GDM1 (cell line): ENCODE results near the gene TLR4.
A peak's percentile ranks its signal among the peaks of the same experiment; 100 is the strongest.

ENCODE experiments used
- DNase-seq: peaks from one replicate; lab custom pipeline; 2025; lab: John Stamatoyannopoulos, UW

The TLR4 gene

DNA sequence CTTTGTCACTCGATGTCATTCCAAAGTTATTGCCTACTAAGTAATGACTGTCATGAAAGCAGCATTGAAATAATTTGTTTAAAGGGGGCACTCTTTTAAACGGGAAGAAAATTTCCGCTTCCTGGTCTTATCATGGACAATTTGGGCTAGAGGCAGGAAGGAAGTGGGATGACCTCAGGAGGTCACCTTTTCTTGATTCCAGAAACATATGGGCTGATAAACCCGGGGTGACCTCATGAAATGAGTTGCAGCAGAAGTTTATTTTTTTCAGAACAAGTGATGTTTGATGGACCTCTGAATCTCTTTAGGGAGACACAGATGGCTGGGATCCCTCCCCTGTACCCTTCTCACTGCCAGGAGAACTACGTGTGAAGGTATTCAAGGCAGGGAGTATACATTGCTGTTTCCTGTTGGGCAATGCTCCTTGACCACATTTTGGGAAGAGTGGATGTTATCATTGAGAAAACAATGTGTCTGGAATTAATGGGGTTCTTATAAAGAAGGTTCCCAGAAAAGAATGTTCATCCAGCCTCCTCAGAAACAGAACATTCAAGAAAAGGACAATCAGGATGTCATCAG is 11.3 kb downstream of the TLR4 start:
- no peak for DNase-seq

DNA sequence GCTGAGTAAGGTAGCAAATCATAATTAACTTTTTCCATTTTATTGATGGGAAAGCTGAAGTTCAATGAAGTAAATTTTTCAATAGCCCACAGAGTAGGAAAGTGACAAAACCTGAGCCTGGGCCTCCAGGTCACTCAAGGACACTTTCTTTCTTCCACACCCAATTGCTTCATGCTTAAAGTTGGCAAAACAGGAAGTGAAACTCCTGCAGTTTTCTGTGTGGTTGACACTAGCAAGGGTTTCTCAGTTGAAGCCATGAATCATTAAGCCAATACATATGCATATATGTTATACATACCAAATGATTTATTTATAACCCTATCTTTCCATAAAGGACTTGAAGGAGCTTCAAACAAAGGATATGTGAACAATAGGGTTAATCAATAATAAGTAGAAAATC is 13.9 kb downstream of the TLR4 start:
- DNase-seq: peak; percentile 13

DNA sequence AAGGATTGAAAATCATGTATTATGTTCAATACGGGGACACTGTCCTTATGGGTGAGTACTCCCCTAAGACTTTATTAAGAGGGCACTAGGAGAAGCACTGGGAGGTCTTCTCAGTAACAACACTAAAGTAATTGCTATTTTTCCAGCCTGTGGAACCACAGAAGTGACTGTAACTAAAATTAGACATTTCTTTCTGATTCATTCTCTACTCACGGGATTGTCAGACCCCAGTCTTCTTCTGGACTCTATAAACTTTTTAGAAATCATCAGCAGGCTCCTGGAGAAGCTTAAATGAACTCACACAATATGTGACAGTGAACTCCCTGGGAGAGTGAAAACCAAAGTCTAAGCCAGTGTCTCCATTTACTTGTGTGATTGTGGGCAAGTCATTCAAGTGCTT is 14.5 kb downstream of the TLR4 start:
- no peak for DNase-seq

DNA sequence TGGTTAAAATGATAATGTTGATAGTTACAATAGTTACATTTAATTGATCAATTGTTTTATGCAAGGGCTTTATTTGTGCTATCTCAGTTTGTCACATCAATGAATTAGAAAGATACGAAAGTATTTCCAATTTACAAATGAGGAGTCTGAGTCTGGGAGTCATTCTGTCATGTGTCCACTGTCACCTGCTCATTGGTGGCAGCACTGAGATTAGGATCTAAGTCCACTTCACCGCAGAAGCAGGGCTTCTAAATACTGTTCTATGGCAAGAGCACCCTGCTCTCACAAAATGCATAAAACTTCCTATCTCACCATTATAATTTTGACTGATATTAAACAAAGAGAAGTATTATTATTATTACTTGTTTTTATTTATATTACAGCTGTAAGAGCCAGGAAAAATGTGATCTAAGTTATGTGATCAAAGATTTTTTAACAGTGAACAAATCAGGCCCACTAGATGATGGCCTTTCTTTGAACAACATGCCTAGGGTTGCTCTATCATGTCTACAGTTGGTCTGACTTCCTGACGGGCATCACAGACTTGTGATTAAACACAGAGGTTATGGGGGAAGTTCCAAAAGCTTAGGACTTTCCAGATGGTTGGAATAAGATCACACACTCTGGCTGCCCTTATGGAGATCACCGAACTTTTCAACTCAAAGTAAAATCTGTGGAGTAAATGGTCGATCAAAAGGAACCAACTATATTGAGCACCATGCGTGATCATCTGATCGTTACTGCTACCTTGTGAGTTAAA is 15.1 kb downstream of the TLR4 start:
- no peak for DNase-seq

DNA sequence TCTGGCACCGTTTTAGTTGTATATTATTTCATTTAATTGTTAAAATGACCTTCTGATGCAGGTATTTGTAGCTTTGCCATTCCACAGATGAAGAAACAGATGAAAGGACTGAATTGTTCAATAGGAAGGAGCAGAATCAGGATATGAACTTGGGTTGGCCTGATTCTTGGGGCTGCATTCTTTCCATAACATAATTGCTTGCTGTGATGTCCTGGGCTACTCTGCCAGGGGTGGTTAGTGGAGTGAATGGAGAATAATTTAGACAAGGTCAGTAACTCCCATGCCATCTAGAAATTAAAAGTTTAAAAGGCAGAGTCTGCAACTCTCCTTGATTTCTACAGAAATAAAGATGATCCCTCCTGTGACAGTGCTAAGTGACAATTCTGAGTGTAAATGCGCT is 15.9 kb downstream of the TLR4 start:
- no peak for DNase-seq

DNA sequence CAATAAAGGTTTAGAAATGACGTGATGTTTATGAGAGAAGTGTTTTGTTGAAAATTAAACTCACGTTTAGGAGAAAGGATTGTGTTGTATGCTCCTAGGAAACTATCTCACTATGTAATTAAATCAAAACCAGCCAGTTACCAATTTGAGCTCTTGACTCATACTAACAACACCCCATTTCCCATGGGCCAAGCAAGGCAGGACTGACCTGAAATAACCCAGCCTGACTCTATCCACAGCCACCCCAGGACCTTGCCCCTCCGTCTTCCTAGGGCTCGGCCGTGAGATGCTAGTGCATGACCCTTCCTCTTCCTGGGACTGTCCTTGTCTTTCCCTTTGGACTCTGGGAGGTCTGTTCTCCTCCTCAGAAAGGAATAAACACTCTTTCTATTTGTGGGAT is 16.4 kb downstream of the TLR4 start:
- no peak for DNase-seq

DNA sequence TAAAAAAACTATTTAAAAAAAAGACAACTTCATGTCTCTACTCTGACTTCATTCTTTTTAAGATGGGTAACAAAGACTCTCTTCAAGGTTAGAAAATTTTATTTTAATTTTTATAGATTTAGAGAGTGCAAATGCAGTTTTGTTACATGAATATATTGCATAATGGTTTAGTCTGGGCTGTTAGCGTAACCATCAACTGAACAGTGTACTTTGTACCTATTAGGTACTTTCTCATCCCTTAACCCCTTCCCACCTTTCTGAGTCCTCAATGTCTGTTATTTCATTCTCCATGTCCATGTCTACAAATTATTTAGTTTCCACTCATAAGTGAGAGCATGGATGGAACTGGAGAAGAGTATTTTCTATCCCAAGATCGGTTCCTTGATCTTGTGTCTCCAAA is 16.8 kb downstream of the TLR4 start:
- DNase-seq: no peak

DNA sequence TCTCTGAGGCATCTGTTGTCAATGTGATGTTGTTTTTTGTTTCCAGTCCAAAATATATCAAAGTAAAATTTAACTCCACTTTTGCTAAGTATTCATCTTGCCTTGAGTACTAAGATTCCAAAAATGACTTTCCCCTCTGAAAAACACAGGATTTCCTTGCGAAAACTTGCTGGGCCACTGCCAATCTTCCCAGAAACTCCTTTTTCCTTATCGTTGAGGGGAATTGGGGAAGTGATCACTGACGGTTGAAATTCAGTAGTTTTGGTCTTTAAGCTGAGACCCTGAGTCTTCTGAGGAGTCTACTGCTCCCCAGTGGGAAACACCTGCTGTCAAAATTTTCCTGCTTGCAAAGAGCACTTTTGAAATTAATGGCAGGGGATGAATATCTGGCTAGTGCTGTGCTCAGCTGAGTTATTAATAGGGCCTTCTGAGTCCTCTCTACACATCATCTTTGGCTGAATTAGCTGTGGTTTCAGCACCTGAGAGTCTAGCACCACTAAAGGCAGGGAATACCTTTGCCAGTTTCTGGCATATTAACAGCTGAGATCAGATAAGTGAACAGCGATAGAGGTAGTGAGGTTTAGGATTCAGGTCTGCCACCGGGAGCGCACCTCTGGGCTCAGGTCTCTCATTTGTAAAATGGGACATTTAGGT is 18.0 kb downstream of the TLR4 start:
- DNase-seq: no peak

DNA sequence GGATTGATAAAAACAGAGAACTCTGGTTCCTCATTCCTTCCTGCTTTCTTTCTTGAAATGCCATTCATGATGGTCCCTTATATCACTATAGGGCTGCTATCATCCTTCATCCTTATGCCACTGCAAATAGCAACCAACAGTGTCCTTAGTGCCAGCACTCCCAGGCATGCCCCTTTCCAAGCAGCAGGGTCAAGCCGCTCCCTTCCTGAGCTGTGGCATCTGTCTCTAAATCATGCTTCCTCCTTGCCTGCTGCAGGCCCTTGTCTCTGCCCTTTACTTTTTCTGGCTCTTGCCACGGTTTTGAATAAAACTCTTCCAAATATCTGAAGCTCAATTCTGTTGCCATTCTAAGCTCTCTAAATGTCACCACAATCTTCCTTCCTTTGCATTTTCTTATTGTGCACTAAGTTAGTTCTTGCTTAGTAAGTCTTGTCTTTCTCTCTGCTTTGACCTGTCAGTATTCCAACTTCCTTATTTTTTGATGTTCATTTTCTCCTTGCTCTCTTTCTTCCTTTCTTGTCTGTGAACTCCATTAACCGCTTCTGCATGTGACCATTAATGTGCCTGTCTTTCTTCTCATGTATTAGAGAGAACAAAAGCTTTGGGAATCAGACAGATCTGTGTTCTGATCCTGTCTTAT is 19.9 kb downstream of the TLR4 start:
- peak; percentile 15 for DNase-seq

DNA sequence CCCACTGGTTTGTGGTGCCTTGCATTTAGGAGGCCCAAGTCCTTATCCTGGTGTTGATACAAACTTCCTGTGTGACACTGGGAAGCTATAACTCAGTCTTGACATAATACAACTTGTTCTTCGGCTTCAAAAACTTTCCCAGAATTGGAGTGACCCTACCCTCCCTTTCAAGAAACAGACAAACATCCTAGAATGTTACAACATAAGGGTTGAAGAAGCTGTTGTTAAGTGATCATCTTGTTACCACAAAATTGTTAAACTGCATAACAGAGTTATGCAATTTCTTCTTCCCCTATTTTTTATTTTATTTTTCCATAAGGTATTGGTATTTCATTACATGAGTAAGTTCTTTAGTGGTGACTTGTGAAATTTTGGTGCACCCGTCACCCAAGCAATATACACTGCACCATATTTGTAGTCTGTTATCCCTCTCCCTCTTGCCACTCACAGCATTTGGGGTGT is 21.3 kb downstream of the TLR4 start:
- DNase-seq: no peak

DNA sequence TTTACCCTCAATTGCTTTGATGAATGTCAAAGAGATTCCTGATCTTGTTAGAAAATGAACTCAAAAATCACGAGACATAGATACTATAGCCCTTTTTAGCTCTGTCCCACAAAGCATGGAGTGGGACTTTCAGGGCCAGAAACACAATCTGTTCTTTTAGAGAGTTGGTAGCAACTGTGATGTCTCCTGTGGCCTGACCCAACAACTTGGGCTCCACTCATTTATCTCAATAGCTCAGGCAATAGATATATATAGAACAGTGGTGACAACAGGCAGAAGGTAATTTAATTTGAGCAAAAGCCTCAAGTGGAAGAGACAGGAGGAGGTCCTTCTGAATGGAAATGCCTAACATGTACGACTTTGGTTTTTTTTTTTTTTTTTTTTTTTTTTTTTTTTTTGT is 25.2 kb downstream of the TLR4 start:
- DNase-seq: no peak

DNA sequence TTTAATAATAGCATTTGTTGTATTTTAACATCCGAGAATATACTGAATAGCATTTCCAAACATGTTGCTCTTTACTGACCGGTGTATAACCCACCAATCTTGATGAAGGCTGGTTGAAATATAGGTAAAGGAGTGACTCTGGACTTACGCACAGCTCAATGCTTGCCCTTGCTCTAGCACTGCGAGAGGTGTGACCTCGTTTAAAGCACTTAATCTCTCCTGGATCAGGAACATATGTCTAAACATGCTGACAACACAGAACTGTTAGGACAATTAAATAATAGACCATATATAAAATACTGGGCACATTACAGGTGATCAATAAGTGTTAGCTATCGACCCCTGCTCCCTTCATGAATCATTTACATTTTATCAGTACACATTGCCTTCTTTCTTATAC is 28.3 kb downstream of the TLR4 start:
- DNase-seq: no peak

DNA sequence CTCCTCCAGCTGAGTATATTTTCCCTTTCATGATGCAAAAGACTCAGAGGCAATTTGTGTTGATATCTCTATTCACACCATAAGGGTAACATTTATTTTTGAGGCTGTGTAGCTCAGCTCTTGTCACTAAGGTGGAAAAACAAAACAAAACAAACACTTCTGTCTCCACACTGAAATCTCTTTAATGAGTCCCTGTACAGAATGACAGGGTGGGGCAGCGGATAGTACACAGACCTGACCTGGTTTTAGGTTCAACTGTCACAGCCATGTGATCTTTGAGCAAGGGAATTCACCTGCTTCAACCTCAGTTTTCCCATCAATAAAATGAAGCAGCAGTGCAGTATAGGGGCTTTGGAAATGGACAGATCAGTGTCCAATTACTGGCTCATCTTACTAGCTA is 29.3 kb downstream of the TLR4 start:
- no peak for DNase-seq

DNA sequence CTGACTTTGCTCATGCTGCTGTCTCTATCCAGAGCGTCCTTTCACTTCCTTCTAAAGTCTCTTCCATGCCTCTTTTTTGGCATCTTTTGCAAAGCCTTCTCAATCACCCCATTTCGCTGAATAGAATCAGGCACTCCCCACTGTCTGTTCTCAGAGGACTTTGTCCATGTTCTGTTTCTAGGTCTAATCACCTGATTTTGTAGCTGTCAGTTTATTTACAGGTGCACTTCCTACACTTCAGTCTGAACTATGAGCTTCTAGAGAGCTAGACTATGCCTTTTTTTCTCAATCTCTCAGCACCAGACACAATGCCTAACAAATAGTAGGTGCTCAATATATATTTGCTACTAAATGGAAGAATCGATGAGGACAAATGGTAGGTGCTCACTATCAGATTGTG is 29.9 kb downstream of the TLR4 start:
- no peak for DNase-seq

DNA sequence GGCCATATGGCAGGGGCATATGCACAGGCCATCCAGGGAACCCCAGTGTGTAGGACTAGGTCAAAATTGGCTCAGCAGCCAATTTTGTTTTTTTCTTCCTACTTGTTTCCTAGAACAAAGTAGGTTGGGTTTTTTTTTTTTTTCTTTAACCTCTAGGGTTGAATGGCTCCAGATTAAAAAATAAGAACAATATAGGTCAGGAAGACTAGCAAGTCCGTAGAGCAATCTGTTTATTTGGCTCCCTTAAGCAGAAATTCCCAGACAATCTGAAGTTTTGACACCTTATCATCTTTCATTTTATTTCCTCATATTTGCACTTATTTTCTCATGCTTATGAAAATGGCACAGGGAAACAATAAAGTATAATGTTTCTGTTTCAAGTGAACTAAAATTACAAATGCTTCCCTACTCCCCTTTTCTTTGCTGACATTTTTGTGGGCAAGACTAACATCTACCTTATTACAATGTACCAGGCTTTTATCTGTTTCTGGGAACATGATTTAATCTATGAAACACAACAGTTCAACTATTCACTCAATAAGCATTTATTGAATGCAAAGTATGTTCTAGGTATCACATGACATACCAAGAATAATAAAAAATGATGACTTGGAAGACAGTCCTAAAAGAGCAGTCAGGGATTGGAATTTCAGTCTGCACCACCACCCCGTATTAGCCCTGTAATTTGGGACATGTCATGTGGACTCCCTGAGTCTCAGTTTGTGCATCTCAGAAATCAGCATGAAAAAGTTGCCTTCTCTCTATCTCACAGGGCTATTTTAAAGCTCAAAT is 30.5 kb downstream of the TLR4 start:
- no peak for DNase-seq

DNA sequence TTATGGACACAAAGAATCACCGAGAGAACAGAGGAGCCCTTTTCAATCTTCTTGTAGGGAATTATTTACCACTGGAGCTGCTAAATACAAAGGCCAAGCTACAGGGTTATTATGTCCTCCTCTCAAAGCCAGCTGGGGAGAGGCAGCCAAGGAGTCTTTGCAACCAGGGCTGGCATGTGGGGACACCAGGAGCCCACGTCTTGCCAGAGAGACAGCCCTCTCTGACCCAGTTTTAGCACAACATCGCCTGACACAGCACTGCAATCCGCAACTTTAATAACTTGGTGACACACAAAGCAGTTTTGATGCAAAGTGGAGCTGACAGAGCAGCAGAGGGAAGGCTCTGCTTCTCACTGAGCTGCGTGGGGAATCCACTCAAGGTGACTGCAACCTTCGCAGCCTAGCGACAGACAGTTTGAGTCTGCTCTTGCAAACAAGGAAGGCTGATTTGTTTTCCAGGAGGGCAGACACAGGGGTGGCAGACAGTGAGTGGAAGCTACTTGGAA is 33.6 kb downstream of the TLR4 start:
- no peak for DNase-seq

DNA sequence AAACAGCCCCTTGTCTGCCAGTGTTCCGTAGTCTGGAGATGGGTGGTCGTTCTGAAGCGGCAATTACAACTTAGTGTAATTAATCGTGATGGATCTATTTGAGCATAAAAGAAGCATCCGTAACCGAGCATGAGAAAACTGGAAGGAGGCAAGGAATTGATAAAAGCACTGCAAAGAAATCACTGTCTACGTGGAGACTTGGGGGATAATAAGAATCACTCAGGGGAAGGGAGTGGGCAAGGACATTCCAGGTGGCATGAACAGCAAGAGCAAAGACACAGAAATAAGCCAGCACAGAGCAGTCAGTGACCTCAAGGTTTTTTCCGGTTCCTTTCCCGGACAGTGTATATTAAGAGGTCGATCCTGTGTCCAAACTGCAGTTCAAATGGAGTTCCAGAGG is 35.0 kb downstream of the TLR4 start:
- DNase-seq: no peak

DNA sequence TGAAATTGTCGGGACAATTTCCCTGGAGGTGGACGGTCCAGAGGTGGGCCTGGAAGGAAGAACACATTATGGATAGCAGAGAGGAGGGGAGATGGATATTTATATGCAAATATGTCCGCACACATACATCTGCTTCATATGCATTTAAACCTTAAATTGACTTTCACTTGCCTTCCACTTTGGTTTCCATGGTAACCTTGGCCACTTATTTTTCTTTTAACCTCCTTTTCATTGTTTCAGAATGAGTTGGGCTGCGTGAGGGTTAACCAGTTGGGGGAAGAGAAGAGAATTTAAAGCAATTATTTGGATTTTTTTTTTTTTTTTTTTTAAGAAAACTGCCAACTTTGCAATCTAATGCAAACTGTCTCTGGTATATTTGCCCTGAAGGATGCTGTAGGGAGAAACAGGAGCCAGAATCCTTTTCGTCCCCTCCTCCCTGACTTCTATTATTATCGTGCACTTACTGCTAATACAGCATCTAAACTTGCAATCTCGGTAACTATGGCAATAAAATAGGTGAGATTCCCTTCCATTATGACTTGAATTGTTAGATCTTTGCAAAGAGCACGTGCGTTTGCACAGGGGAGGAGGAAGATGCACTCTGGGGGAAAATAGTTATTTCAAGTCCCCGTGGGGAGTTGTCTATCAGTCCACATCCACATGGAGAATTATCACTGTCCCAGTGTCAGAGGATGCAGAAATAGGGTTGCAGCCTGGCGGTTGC is 35.6 kb downstream of the TLR4 start:
- DNase-seq: no peak

DNA sequence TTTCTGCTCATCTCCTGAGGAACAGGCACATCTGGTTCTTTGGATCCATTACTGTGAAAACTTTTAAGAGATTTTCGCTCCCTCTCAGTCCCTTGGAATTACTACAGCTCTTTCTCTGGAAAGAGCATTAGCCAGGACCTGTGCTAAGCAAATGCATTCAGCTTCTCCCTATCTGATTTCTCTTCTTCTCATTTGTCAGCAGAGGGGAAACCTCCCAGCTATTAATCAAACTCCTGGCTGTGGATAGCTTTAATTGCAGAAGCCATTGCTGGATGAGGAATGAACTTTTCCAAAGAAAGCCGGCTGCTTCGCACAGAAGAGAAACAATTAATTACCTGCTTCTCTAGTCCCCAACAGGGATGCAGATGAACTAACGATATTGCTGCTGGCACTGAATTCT is 37.9 kb downstream of the TLR4 start:
- DNase-seq: no peak

DNA sequence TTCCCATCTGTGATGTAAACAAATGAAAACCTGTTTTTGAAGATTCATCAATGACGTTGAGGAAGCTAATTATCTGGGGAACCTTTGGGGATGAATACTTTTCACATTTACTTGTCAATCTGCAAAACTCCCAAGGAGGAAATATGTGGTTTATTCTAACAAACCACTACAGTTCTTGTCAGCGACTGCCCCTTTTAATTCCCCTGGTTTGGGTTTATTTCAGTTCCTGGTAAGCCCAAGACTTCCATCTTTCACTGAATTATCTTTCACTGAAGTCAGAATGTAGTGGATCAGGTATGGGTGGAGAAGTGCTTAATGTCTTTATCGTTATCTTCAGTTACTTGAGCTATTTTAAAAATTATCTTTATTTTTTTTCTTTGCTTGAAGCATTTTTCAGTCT is 40.2 kb downstream of the TLR4 start:
- no peak for DNase-seq

DNA sequence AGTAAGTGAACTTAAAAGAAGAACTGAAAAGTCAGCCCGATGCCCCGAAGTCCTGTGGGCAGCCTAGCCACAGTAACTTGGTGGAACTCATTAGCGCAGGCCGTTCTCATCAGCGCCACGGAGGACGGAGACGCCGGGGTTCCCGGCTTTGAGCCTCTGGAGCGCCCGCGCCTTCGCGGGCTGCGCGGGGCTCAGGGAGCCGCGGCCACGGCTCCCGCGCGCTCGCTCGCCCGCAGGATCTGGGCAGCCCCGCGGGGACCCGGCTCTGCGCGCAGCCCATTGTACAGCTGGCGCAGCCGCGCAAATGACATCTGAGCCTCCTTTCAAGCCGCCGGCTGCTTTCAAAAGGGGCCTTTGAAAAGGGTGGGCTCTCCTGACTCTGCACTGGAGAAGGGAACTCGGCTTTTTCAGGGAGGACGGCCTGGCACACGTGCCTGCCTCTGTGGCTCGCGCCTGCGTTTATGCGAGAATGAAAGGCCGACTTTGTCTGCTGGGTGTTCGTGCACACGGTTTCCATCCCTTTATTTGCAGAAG is 40.7 kb downstream of the TLR4 start:
- DNase-seq: no peak
